Measurements from ENCODE around the gene FKBP14.

Gene FKBP14

GRCh38 chr7:30032310-30033125 is 6.0 kb upstream of the FKBP14 start:
- no peak for DNase-seq (ENCODE audit: low read depth)

- no peak for DNase-seq (ENCODE audit: low read depth)
These were observed 3.2 kb upstream of the FKBP14 start for GRCh38 chr7:30029696-30030095.

- DNase-seq (ENCODE audit: low read depth) = no peak
These were observed 2.5 kb upstream of the FKBP14 start for GRCh38 chr7:30028749-30029635.

- peak; percentile 73 for DNase-seq (ENCODE audit: low read depth)
These were observed 1.8 kb upstream of the FKBP14 start, which contains the start of gene PLEKHA8 for GRCh38 chr7:30028216-30028748. PLEKHA8 (plus strand) TSS chr7:30028412; CDS start chr7:30028763, 351 bp downstream.

GRCh38 chr7:30027740-30028215 is 1.3 kb upstream of the FKBP14 start:
- DNase-seq (ENCODE audit: low read depth) = no peak

- peak; percentile 25 for DNase-seq (ENCODE audit: low read depth)
These were observed 559 bp upstream of the FKBP14 start for GRCh38 chr7:30027065-30027456.

- no peak for DNase-seq (ENCODE audit: low read depth)
These were observed 3.0 kb downstream of the FKBP14 start for GRCh38 chr7:30023524-30023923.

GRCh38 chr7:30022991-30023390 is 3.5 kb downstream of the FKBP14 start:
- DNase-seq (ENCODE audit: low read depth) = no peak

GRCh38 chr7:30020535-30020934 is 6.0 kb downstream of the FKBP14 start:
- DNase-seq (ENCODE audit: low read depth) = no peak

- DNase-seq (ENCODE audit: low read depth) = no peak
These were observed 6.5 kb downstream of the FKBP14 start for GRCh38 chr7:30019960-30020359.

GRCh38 chr7:30019387-30019786 is 7.1 kb downstream of the FKBP14 start:
- no peak for DNase-seq (ENCODE audit: low read depth)

GRCh38 chr7:30018451-30018850 is 8.1 kb downstream of the FKBP14 start:
- DNase-seq (ENCODE audit: low read depth) = no peak

GRCh38 chr7:30012757-30013156 is 13.7 kb downstream of the FKBP14 start:
- no peak for DNase-seq (ENCODE audit: low read depth)

GRCh38 chr7:30010021-30010420 is 16.5 kb downstream of the FKBP14 start:
- no peak for DNase-seq (ENCODE audit: low read depth)

- DNase-seq (ENCODE audit: low read depth) = no peak
These were observed 21.0 kb downstream of the FKBP14 start for GRCh38 chr7:30005464-30005863.

- no peak for DNase-seq (ENCODE audit: low read depth)
These were observed 23.4 kb downstream of the FKBP14 start for GRCh38 chr7:30003098-30003497.

- DNase-seq (ENCODE audit: low read depth) = no peak
These were observed 24.5 kb downstream of the FKBP14 start for GRCh38 chr7:30001998-30002397.

- DNase-seq (ENCODE audit: low read depth) = no peak
These were observed 28.0 kb downstream of the FKBP14 start for GRCh38 chr7:29998489-29998888.

- no peak for DNase-seq (ENCODE audit: low read depth)
These were observed 30.2 kb downstream of the FKBP14 start for GRCh38 chr7:29996321-29996720.

- DNase-seq (ENCODE audit: low read depth) = no peak
These were observed 30.9 kb downstream of the FKBP14 start for GRCh38 chr7:29995652-29996051.

- DNase-seq (ENCODE audit: low read depth) = no peak
These were observed 33.4 kb downstream of the FKBP14 start for GRCh38 chr7:29993140-29993539.

GRCh38 chr7:29991937-29992336 is 34.6 kb downstream of the FKBP14 start:
- no peak for DNase-seq (ENCODE audit: low read depth)

GRCh38 chr7:29990931-29991330 is 35.6 kb downstream of the FKBP14 start:
- DNase-seq (ENCODE audit: low read depth) = no peak

Data from T-helper 22 cell (primary cell).